Muscle layer of colon (tissue), 2 donors: ENCODE data around the gene KAT8.

Experiments
- H3K27ac ChIP-seq: one replicate; pipeline ENCODE4 v1.7.0; 2013; ENCODE audit warnings: low read depth, mild to moderate bottlenecking, low read length, moderate library complexity
- H3K27me3 ChIP-seq, 2 donors: one replicate each; pipeline ENCODE4 v1.7.0; 2013; ENCODE audit warnings: low read length in 2 of 2, mild to moderate bottlenecking in 2 of 2; ENCODE audit not compliant: insufficient read depth in 2 of 2, control insufficient read depth in 1 of 2
- H3K36me3 ChIP-seq: one replicate; pipeline ENCODE4 v1.7.0; 2013; ENCODE audit warnings: mild to moderate bottlenecking, low read length; ENCODE audit not compliant: insufficient read depth
- H3K4me1 ChIP-seq: one replicate; pipeline ENCODE4 v1.7.0; 2013; ENCODE audit warnings: mild to moderate bottlenecking, low read length; ENCODE audit not compliant: insufficient read depth
- H3K4me3 ChIP-seq, 2 donors: one replicate each; pipeline ENCODE4 v1.7.0; 2013; ENCODE audit warnings: low read length in 2 of 2, low read depth in 1 of 2, mild to moderate bottlenecking in 1 of 2, moderate library complexity in 1 of 2
- H3K9ac ChIP-seq: one replicate; pipeline ENCODE4 v1.7.0; 2013; ENCODE audit warnings: low read length
- H3K9me3 ChIP-seq: one replicate; pipeline ENCODE4 v1.7.0; 2013; ENCODE audit warnings: mild to moderate bottlenecking, low read length
- donor health status: abdominal sarcoma.
- donor health status: Adenocarcinoma of cecum.

Gene KAT8

DNA sequence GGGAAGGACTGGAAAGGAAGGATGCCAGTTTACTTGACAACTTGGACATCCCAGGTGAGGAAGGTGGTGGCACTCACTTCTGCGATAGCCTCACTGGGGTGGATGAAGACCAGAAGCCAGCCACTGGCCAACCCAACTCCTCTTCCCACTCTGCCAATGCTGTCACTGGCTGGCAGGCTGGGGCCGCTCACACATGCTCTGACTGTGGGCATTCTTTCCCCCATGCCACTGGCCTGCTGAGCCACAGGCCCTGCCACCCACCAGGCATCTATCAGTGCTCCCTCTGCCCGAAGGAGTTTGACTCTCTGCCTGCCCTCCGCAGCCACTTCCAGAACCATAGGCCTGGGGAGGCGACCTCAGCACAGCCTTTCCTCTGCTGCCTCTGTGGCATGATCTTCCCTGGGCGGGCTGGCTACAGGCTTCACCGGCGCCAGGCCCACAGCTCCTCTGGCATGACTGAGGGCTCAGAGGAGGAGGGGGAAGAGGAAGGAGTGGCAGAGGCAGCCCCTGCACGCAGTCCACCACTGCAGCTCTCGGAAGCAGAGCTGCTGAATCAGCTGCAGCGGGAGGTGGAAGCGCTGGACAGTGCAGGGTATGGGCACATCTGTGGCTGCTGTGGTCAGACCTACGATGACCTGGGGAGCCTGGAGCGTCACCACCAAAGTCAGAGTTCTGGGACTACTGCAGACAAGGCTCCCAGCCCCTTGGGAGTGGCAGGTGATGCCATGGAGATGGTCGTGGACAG, 38.7 kb upstream of the KAT8 start:
- no peak overlapping the region for H3K9ac ChIP-seq

GRCh38 chr16:31079342-31079944, 38.0 kb upstream of the KAT8 start:
- Histone ChIP-seq H3K27ac (no peak overlapping the region), H3K4me3 (no peak overlapping the region), H3K9me3 (no peaks in the 10 kb centered on the region), H3K36me3 (peaks cover 67% of the 10 kb centered on the region), H3K27me3 (no peaks in the 10 kb centered on the region), H3K4me1 (peaks cover 7% of the 10 kb centered on the region), H3K9ac (no peak overlapping the region)

More for the DNA sequence above, 38.7 kb upstream of the KAT8 start:
- H3K27ac ChIP-seq = no peak overlapping the region
- H3K4me1 ChIP-seq = peaks cover 7% of the 10 kb centered on the region
- no peak overlapping the region for H3K4me3 ChIP-seq
- peaks cover 61% of the 10 kb centered on the region for H3K36me3 ChIP-seq
- no peaks in the 10 kb centered on the region for H3K27me3 ChIP-seq
- H3K9me3 ChIP-seq = no peaks in the 10 kb centered on the region

DNA sequence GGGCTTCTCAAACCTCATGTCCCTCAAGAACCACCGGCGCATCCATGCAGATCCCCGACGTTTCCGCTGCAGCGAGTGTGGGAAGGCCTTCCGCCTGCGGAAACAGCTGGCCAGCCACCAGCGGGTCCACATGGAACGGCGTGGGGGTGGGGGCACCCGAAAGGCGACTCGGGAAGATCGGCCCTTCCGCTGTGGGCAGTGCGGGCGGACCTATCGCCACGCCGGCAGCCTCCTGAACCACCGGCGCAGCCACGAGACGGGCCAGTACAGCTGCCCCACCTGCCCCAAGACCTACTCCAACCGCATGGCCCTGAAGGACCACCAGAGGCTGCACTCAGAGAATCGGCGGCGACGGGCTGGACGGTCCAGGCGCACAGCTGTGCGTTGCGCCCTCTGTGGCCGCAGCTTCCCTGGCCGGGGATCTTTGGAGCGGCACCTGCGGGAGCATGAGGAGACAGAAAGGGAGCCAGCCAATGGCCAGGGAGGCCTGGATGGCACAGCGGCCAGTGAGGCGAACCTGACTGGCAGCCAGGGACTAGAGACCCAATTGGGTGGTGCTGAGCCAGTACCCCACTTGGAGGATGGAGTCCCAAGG, 37.3 kb upstream of the KAT8 start:
- no peak overlapping the region for H3K4me3 ChIP-seq
- no peaks in the 10 kb centered on the region for H3K27me3 ChIP-seq
- no peaks in the 10 kb centered on the region for H3K9me3 ChIP-seq
- peaks cover 68% of the 10 kb centered on the region for H3K36me3 ChIP-seq
- peaks cover under 1% of the 10 kb centered on the region for H3K4me1 ChIP-seq
- H3K9ac ChIP-seq = no peak overlapping the region
- no peak overlapping the region for H3K27ac ChIP-seq

DNA sequence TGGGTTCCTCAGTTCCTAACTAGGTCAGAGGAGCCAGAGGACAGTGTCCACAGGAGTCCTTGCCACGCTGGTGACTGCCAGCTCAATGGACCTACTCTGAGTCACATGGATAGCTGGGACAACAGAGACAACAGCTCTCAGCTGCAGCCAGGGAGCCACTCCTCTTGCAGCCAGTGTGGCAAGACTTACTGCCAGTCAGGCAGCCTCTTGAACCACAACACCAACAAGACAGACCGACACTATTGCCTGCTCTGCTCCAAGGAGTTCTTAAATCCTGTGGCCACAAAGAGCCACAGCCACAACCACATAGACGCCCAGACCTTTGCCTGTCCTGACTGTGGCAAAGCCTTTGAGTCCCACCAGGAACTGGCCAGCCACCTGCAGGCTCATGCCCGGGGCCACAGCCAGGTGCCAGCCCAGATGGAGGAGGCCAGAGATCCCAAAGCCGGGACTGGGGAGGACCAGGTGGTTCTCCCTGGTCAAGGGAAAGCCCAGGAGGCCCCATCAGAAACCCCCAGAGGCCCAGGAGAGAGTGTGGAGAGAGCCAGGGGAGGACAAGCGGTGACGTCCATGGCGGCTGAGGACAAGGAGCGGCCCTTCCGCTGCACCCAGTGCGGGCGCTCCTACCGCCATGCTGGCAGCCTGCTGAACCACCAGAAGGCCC, 36.6 kb upstream of the KAT8 start:
- Histone ChIP-seq H3K9ac (no peak overlapping the region), H3K27ac (no peak overlapping the region), H3K4me3 (no peak overlapping the region), H3K27me3 (no peaks in the 10 kb centered on the region), H3K36me3 (peaks cover 68% of the 10 kb centered on the region), H3K4me1 (no peaks in the 10 kb centered on the region), H3K9me3 (no peaks in the 10 kb centered on the region)

DNA sequence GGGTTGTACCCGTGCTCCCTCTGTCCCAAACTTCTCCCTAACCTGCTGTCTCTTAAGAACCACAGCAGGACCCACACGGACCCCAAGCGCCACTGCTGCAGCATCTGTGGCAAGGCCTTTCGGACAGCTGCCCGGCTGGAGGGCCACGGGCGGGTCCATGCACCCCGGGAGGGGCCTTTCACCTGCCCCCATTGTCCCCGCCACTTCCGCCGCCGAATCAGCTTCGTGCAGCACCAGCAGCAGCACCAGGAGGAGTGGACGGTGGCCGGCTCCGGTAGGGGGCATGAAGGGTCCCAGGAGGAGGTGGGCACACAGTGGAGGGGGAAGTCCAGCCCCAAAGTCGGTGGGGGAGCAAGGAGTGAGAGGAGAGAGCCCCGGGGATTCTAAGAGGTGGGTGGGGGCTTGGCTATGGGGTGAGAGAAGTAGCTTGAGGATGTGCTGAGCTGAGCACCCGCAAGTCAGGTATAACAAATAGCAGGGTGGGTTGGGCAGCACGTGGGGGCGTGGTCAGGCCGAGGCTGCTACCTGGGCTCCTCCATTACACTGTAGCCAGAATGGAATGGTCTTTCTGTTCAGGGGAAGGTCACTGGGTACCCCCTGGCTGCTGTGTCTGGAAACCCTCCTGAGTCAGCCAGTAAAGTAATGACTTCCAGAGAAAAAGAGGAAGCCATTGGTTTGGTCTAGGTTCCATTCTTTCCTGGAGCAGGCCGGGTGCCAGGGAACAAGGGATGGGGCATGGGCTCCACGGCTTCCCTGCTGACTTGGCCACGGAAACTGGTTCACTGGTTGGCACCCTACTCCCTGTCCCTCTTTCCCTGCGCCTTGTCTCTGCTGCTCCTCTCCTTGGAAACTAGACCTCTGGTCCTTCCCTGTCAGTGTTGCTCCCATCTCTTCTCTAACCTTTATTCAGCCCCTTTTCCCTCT, 35.8 kb upstream of the KAT8 start:
- no peak overlapping the region for H3K9ac ChIP-seq
- H3K27ac ChIP-seq = no peak overlapping the region

GRCh38 chr16:31082368-31083045, 35.0 kb upstream of the KAT8 start:
- Histone ChIP-seq H3K4me3 (no peak overlapping the region), H3K4me1 (no peaks in the 10 kb centered on the region), H3K27ac (no peak overlapping the region), H3K9ac (no peak overlapping the region), H3K36me3 (peaks cover 59% of the 10 kb centered on the region), H3K27me3 (no peaks in the 10 kb centered on the region), H3K9me3 (no peaks in the 10 kb centered on the region)

More for the DNA sequence above, 35.8 kb upstream of the KAT8 start:
- Histone ChIP-seq H3K36me3 (peaks cover 64% of the 10 kb centered on the region), H3K27me3 (no peaks in the 10 kb centered on the region), H3K4me3 (no peak overlapping the region), H3K4me1 (no peaks in the 10 kb centered on the region), H3K9me3 (no peaks in the 10 kb centered on the region)

DNA sequence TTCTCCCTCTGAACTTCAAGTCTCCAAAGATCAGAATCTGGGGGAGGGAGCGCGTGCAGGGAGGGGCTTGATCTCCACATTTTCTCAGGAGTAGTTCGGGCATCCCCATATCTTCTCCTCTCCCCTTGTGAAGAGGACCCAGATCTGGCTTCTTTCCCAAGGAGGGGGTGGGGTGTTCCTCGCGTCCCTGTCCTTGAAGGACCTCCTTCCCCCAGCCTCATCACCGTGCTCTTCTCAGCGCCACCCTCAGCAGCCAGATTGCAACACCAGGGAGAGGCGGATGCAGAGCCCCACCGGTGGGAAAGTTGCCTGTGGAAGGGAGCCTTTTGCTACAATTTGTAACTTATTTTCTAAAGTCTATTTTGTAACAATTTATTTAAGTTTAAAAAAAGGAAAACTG, 34.4 kb upstream of the KAT8 start:
- H3K9ac ChIP-seq = no peak overlapping the region
- no peak overlapping the region for H3K27ac ChIP-seq
- no peaks in the 10 kb centered on the region for H3K27me3 ChIP-seq
- no peaks in the 10 kb centered on the region for H3K9me3 ChIP-seq
- H3K4me3 ChIP-seq = no peak overlapping the region
- no peaks in the 10 kb centered on the region for H3K4me1 ChIP-seq
- peaks cover 53% of the 10 kb centered on the region for H3K36me3 ChIP-seq

DNA sequence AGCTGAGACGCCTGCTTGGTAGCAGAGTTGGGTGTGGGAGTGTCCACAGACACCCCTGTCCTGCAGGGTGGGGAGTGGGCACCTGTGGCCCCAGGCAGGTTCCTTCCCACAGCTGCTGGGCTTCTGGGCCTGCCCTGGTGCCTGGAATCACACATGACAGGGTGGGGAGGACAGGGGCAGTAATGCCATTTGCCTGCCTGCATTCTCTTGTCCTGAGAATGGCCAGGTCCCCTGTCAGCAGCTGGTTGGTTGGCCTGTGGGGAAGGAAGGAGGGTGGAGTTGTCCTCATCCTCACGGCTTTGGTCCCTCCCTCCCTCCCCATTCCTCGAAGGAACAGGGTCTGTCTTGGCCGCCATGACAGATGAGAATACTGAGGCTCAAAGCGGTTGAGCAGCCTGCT, 33.9 kb upstream of the KAT8 start:
- Histone ChIP-seq H3K27me3 (no peaks in the 10 kb centered on the region), H3K27ac (no peak overlapping the region), H3K9me3 (no peaks in the 10 kb centered on the region), H3K36me3 (peaks cover 49% of the 10 kb centered on the region), H3K9ac (no peak overlapping the region), H3K4me3 (no peak overlapping the region), H3K4me1 (no peaks in the 10 kb centered on the region)

DNA sequence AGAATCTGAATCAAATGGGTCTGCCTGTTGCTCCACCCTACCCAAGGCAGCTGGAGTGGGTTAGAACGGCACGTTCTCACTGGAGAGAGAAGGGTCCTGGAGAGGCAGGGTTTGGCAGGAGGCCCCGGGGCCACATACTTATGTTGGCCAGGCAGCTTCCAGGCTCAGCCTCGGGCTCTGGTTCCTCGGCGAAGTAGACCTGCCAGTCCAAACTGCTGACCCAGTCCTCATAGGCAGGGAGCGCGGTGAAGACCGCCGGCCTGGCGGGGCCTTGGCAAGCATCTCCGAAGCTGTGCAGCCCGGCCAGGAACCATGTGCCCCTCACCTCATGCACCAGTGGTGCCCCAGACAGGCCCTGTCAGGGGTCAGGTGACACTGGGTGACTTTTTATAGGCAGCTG, 33.5 kb upstream of the KAT8 start:
- no peaks in the 10 kb centered on the region for H3K4me1 ChIP-seq
- H3K4me3 ChIP-seq = no peak overlapping the region
- H3K9me3 ChIP-seq = no peaks in the 10 kb centered on the region
- H3K36me3 ChIP-seq = peaks cover 44% of the 10 kb centered on the region
- no peak overlapping the region for H3K9ac ChIP-seq
- no peak overlapping the region for H3K27ac ChIP-seq
- no peaks in the 10 kb centered on the region for H3K27me3 ChIP-seq

DNA sequence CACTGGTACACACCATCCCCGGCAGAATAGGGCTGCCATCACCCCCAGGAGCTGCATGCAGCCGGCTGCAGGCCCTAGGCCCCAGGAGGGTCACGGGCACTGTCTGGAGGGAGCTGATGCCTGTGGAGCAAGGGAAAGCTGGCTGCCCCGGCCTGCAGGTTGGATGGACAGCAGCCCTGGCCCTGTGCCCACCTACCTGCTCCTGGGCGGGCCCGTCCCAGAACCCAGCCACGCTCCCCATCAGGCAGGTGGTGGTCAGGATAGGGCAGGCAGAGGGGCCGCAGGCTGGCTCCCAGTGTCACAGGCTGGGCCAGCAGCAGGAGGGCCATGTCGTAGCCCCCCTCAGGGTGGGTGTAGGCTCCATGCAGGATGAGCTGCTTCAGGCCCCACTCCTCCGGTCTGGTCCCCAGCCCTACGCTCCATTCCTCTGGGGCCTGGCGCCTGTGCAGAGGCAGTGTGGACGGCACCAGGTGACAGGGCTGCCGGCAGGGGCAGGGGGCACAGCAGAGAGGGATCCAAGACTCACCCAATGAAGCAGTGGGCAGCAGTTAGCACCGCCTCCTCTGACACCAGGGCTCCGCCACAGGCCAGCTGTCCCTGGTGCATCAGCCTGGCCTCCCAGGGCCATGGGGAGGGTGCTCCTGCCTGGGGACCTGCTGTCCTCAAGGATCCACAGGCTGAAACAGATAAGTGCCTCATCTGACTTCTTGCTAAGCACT, 32.7 kb upstream of the KAT8 start:
- Histone ChIP-seq H3K27me3 (no peaks in the 10 kb centered on the region), H3K4me3 (no peak overlapping the region), H3K9ac (no peak overlapping the region), H3K4me1 (no peaks in the 10 kb centered on the region), H3K27ac (no peak overlapping the region), H3K36me3 (peaks cover 37% of the 10 kb centered on the region), H3K9me3 (no peaks in the 10 kb centered on the region)
